GM12872 (cell line): ENCODE results near the gene IFT43.

ENCODE experiments used
- CTCF ChIP-seq: IDR thresholded peaks from 3 replicates; pipeline ENCODE4 v1.5.1; 2011; ENCODE audit warnings: low read depth, mild to moderate bottlenecking, low read length, moderate library complexity; ENCODE audit not compliant: insufficient read depth

IFT43 gene

GRCh38 chr14:76022991-76023390 is 37.4 kb downstream of the IFT43 start:
- TF ChIP-seq CTCF = no peak

DNA sequence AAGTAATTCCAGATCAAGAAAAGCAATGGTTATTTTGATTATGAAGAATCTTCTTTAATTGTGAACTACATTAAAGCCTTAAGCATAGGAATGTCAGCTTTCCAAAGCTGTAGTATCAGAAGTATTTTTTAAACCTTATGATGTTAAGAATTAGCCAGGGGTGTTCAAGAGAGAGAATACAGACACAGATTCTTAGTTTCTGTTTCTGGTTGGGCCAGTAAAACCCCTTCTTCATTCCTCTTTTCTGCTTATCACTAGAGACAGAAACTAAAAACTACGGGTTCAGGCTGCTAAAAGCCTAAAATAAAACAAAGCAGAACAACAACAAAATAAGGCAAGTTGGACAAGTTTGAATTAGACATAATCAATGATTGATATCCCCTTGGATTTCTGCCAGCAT is 38.2 kb downstream of the IFT43 start:
- no peak for TF ChIP-seq CTCF

GRCh38 chr14:76024211-76024907 is 38.8 kb downstream of the IFT43 start:
- no peak for TF ChIP-seq CTCF

GRCh38 chr14:76034566-76034965 is 49.0 kb downstream of the IFT43 start:
- no peak for TF ChIP-seq CTCF

DNA sequence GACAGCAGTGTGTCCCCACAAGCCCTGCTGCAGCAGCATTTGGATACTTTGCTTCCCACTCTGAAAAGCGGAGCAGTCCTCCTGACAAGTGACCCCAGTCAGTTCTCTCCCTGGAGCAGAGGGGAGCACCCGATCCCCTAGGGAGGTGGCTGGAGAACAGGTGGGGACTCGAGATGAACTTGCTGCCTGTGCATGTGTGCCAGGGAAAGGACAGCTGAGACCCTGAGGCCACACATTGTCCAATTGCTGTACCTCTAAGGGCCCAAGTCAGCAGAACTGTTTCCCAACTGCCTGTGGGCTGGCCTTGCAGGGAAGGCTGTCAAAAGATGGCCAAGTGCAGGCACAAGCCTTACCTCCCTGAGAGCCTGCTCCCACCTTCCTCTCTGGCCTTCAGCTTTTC is 55.1 kb downstream of the IFT43 start:
- TF ChIP-seq CTCF = no peak

DNA sequence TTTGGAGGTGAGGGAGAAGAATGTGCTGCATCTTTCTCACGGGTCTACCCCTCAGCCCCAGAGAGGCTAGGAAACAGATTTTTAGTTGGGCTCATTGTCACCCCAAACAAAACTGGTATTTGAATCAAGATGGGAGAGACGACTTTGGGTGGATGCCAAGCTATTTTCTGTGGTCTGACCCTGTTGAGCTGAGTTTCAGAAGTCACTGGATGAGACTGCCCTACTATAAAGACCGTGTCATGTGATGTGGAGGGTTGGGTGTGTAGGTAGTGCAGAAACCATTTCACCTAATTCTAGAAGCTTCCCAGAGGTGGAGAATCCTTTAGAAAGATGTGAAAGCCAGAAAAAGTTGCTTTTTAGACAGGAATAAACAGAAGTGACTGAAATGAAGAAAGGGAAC is 60.2 kb downstream of the IFT43 start:
- no peak for TF ChIP-seq CTCF

- no peak for TF ChIP-seq CTCF
Observed at GRCh38 chr14:76050250-76050649, 64.7 kb downstream of the IFT43 start.

DNA sequence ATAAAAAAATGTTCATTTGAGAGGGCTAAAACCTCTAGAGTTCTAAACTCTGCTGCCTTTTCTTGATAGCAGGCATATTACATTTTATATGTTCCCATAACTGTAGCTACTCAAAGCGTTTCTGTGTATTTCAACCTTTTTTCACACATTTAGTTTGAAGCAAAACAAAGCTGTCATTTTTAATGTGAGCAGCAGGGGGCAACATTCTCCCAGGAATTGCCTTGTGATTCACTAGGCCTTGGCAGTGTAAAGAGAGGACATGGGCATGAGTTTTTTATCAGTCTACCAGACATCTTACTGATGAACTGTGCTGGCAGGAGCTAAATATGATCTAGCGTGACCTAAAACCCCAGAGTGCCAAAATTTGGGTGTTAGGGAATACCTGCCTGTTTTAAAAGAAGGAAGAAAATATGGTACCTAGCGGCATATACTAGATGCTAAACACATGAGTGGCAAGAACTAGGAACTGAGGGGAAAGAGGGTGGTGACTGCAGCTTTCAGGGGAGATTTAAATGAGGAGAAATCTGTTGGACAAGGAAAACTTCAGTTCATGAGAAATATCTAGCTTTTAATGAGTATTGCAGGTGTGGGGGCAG is 65.3 kb downstream of the IFT43 start:
- TF ChIP-seq CTCF = peak; percentile 69
